IPS-18c (cell line): ENCODE measurements around the gene CPEB4.
A peak's percentile ranks its signal among the peaks of the same experiment; 100 is the strongest.

Experiments
- H3K4me3 ChIP-seq: 2 replicates; pipeline ENCODE4 v1.7.0; 2013; ENCODE audit warnings: low read depth, mild to moderate bottlenecking, low read length, moderate library complexity; ENCODE audit not compliant: insufficient read depth
- H3K9me3 ChIP-seq: one replicate; pipeline ENCODE4 v1.6.1; 2013; ENCODE audit warnings: mild to moderate bottlenecking, low read length, moderate library complexity; ENCODE audit not compliant: control insufficient read depth, insufficient read depth

Gene CPEB4

DNA sequence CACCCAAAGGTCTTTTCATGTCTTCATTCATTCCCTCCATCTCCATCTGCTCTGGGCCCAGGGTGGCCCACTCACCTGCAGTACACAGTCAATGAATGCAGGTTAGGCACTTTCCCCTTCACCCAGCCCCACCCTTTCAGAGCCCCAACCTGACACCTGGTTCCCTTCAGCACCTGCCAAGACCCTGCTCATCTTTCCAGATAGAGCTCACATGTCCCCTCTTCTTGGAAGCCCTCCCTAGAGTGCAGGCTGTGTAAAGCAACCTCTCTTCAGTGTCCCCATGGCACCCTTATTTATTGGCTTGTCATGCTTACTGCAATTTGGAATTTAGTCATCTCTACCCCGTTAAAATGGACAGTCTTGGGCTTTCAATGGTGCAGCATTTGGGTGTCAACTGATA, 13.0 kb upstream of the CPEB4 start:
- no peak overlapping the region for H3K4me3 ChIP-seq

GRCh38 chr5:173878224-173878967, 9.8 kb upstream of the CPEB4 start:
- H3K9me3 ChIP-seq = no peaks in the 10 kb centered on the region
- H3K4me3 ChIP-seq = no peak overlapping the region

More for the DNA sequence above, 13.0 kb upstream of the CPEB4 start:
- no peaks in the 10 kb centered on the region for H3K9me3 ChIP-seq

GRCh38 chr5:173880306-173880985, 7.7 kb upstream of the CPEB4 start:
- H3K9me3 ChIP-seq = no peaks in the 10 kb centered on the region
- no peak overlapping the region for H3K4me3 ChIP-seq

GRCh38 chr5:173881811-173882575, 6.2 kb upstream of the CPEB4 start:
- no peak overlapping the region for H3K4me3 ChIP-seq

GRCh38 chr5:173882632-173883031, 5.5 kb upstream of the CPEB4 start:
- Histone ChIP-seq H3K9me3 (no peaks in the 10 kb centered on the region), H3K4me3 (no peak overlapping the region)

More at GRCh38 chr5:173881811-173882575, 6.2 kb upstream of the CPEB4 start:
- H3K9me3 ChIP-seq = no peaks in the 10 kb centered on the region

GRCh38 chr5:173883347-173883924, 4.7 kb upstream of the CPEB4 start:
- H3K4me3 ChIP-seq = no peak overlapping the region
- no peaks in the 10 kb centered on the region for H3K9me3 ChIP-seq

DNA sequence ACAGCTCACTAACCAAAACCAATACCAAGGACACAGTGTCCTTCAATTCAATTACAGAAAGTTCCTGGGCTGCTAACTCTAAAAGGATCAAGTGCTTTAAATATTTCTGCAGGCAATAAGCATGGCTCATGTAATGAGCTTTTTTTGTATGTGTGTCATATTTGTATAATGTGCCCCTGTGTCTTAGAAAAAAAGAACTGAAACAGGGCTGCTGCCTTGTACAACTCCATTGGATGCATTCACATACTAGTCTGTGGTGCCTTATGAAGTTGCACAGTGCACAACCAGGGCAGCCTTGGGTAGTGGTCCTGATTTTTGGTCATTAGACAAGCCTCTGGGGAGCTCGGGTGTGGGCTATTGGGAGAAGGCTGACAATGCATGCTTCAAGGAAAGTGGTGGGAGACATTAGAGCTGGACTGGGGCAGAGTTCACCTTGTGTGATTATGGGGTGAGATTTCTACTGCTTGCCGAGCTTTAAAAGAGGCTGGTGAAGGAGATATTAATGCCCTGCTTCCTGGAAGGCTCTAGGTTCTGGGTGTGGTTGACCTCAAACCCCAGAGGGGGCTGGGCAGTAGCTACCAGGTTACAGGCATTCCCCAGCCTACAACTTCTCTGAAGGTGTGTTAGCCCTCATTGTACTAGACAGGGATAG, 3.6 kb upstream of the CPEB4 start:
- Histone ChIP-seq H3K9me3 (no peaks in the 10 kb centered on the region), H3K4me3 (no peak overlapping the region)

DNA sequence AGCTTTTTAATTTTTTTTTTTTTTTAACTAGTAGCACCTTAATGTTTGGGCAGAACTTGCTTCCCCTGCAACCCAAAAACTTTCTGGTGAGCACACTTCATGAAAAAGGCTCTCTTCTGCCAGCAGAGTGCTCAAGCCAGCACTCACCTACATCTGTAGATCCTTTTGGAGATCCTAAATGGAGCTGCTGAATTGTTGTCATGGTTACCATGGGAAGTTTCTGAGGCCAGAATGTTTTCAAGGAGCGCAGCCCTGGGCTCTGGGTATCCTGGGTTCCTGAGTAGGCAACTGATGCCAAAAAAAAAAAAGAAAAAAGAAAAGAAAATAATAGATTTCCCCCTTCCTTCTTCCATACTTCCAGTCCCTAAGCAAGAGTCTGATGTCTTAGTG, 3.1 kb upstream of the CPEB4 start:
- H3K4me3 ChIP-seq = no peak overlapping the region
- H3K9me3 ChIP-seq = no peaks in the 10 kb centered on the region

GRCh38 chr5:173885475-173886010, 2.6 kb upstream of the CPEB4 start:
- Histone ChIP-seq H3K4me3 (no peak overlapping the region), H3K9me3 (no peaks in the 10 kb centered on the region)

- no peaks in the 10 kb centered on the region for H3K9me3 ChIP-seq
- H3K4me3 ChIP-seq = no peak overlapping the region
Measured at GRCh38 chr5:173886150-173886549, 2.0 kb upstream of the CPEB4 start.

DNA sequence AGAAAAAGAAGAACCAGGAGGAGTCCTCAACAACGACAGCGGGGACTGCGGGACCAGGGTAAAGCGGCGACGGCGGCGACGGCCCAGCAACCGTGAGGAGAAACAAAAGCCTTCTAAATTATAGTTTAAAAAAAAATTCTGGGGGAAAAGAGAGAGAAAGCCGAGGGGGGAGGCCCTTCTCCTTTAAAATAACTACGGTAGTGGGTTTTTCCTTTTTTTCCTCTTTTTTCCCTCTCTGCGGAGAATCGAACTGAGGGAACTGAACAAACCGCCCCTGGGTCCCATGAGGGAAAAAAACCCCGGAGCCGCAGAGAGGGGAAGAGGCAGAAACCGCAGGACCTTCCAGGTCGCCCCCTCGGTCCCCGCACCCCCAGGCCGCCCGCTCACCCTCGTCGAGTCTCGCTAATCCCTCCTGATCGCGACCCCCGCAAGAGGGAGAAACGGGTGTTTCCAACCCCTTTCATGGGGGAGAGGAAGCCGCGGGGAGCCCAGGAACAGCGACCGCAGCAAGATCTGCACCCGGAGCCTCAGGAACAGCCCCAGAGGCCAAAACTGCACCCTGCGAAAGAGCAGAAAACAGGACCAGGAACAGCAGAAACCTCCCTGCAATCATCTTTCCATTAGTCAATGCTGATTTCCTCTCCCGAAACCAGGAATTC, 453 bp downstream of the CPEB4 start:
- Histone ChIP-seq H3K9me3 (no peaks in the 10 kb centered on the region), H3K4me3 (peak overlapping the region; percentile 73)

GRCh38 chr5:173890195-173890991, 2.2 kb downstream of the CPEB4 start:
- peak overlapping the region; percentile 38 for H3K4me3 ChIP-seq
- no peaks in the 10 kb centered on the region for H3K9me3 ChIP-seq

- no peak overlapping the region for H3K4me3 ChIP-seq
- no peaks in the 10 kb centered on the region for H3K9me3 ChIP-seq
Measured at GRCh38 chr5:173891308-173892116, 3.4 kb downstream of the CPEB4 start.

DNA sequence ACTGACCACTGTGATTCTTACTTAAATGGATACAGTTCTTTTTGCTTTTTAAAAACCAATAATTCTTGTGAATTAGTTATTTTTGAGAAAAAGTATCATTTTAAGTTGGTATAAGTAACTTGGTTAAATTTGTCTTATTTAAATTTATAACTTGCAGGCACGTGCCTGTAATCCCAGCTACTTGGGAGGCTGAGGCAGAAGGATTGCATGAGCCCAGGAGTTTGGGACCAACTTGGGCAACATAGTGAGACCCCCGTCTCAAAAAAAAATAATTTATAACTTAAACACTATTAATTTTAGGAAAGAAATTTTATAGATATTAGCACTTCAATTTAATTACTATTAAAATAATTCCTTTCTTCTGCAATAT, 5.0 kb downstream of the CPEB4 start:
- no peaks in the 10 kb centered on the region for H3K9me3 ChIP-seq
- no peak overlapping the region for H3K4me3 ChIP-seq
